ENCODE measurements around the gene ARHGDIG.
"Not testable (repeated sequence)": the region's sequence is repeated elsewhere in the genome, so short reads cannot be mapped to it uniquely, and the experiment has no call there.

ARHGDIG gene

GRCh38 chr16:301950-302349 lies 21.6 kb downstream of the ARHGDIG start:
- DNase-seq = no peak

DNA sequence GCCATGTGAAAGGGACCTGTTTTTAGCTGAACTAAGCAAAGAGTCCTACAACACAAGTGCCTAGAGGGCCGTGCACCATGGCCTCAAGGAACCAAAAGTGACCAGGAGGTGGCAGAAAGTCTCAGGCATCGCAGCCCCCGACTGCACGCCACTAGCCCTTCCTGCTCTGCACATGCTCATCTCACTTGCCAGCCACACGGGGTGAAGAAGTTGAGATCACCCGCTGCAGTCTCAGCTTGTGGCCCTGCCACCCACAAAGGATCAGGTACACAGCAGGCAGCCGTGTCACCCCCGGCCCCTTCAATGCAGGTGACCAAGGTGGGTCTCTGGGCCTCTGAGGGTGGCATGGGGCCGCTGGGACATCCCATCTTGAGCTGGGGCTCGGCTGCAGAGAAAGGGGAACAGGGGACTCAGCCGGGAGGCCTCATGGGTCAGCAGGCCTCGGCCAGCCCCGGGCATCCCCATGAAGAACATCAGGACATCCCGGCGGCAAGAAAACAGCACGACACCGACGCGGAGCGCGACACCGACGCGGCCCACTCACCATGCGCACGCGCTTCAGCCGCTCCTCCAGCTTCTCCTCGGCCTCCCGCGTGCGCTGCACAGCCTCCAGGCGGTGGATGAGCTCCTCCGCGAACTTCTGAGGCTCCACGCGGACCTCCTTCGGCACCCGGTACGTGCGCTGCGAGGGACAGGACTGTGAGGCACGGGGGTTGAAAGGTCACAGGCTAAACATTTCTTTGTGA lies 23.5 kb downstream of the ARHGDIG start:
- no peak for DNase-seq

- DNase-seq = peak; percentile 92
Measured at GRCh38 chr16:305916-306626, 25.7 kb downstream of the ARHGDIG start.

- DNase-seq = peak; percentile 22
Measured at GRCh38 chr16:306911-307370, 26.6 kb downstream of the ARHGDIG start.

DNA sequence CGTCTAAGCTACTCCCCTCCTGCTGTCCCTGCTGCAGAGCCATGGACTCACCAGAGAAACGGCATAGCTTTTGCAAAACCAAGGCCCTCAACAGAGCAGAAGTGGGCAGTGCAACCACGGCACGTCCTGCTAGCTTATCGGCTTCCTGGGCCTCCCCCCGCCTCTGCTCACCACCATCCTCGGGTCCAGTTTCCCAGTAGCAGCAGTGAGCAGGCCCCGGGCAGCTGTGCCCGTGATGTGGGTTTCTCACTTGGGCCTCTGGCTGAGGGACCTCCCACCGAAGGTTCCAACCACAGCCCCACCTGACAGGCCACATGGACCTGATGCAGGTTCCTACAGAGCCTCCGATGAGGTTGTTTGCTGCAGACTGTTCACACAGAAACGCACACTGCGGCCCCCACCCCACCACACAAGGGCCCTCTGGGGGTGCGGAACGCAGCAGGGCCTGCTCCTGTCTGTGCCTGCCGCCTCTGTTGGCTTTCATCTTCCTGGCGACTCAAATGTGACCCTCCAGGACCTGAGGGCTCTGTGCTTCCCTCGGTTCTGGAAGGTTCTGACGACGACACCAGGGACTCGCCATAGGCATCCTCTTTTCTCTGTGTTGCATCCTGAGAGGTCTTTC lies 27.4 kb downstream of the ARHGDIG start:
- no peak for DNase-seq

DNA sequence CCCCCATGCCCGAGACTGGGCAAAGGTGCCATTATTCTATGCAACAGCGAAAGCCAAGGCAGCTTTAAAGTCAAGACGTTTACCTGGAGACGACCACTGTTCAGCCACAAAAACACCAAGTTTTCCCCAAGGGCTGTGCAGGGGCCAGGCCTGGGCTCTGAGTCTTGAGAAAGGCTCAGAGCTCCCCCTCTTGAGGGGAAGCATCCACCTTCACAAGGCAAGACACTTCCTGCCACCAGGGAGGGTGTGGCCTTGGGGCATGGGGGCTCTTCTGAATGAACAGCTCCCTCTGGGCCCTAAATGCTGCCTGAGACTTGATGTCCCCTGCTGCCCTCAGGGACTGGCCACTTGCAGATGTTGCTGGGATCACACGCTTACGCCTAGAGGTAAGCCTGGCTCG lies 29.1 kb downstream of the ARHGDIG start:
- DNase-seq = no peak

DNA sequence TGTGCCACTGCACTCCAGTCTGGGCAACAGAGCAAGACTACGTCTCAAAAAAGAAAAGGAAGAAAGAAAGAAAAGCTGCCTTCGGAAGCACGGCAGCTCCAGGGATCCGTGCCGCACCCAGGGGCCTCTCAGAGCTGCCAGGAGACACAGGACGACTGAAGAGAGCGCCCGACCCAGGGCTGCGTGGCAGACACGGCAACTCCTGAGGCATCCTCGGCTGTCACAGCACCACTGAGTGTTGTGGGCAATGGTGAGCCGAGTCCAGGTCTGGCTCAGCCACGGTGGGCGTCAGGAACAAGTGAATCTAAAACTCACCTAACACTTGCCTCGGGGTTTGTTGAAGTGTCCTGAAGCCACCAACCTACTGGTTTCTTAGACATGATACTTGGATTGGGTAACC lies 31.3 kb downstream of the ARHGDIG start:
- no peak for DNase-seq

DNA sequence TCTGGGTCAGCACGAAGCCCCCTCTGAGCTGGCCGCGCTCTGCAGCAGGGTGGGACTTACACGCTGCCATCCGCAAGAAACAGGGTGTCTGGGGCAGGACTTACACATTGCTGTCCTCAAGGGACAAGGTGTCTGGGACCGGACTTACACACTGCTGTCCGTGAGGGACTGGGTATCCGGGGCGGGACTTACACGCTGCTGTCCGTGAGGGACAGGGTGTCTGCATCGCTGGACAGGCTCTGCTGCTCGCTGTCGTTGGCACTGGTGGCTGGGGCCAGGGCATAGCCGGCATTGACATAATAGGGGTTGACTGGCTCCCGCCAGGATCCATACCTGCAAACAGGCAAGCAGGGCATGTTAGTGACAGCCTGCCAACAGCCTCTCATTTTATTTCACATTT lies 34.0 kb downstream of the ARHGDIG start:
- DNase-seq = no peak

- peak; percentile 69 for DNase-seq
Measured at GRCh38 chr16:314795-315299, 34.5 kb downstream of the ARHGDIG start.

DNA sequence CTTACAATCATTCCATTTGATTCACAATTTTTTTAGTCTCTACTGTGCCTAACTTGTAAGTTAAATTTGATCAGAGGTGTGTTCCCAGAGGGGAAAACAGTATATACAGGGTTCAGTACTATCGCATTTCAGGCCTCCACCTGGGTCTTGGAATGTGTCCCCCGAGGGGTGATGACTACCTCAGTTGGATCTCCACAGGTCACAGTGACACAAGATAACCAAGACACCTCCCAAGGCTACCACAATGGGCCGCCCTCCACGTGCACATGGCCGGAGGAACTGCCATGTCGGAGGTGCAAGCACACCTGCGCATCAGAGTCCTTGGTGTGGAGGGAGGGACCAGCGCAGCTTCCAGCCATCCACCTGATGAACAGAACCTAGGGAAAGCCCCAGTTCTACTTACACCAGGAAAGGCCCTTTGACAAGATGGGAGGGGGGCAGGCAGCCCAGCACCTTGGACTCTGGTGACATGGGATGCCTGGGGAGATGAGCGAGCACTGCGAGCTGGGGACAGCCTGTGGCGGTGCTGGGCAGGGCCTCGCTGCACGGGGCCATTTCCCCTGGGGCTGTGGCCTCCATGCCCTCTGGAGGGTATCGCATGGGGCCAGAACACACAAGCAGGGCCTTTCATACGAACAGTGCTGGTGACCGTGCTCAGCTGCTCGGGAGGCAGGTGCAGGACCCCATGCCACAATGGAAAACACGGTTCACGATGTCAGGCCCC lies 36.5 kb downstream of the ARHGDIG start:
- DNase-seq = peak; percentile 1

DNA sequence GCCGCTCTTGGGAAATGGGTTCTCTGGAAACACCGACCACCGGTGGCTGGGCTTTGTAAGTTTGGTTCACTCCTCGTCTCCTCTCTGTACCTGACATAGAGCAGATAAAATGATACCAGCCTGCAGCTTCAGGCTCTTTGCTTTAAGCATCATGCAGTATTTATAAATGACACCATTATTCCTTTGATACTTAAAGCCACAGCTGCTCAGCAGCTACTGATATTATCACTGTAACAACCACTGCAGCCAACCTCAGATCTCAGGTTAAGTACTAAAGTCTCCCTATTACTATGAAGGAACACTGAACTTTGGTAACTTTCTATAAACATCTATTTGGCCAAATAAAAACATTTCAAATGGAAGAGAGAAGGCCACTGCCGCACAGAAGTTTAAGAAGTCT lies 37.2 kb downstream of the ARHGDIG start:
- DNase-seq = no peak

- no peak for DNase-seq
Measured at GRCh38 chr16:318628-319027, 38.2 kb downstream of the ARHGDIG start.

DNA sequence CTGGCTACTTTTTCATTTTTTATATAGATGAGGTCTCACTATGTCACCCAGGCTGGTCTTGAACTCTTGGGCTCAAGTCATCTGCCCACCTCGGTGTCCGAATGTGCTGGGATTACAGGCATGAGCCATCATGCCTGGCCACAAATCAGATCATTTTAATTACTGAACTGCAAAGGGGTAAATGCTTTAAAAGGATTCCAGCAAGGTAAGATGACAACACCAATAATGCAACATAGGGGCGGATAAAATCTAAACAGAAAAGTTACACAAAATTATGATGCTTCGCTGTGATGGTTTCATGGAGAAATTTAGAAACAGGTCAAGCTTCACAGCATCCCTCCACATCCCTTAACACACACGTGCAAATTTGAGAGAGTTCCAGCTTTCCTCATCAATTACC lies 39.8 kb downstream of the ARHGDIG start:
- no peak for DNase-seq

DNA sequence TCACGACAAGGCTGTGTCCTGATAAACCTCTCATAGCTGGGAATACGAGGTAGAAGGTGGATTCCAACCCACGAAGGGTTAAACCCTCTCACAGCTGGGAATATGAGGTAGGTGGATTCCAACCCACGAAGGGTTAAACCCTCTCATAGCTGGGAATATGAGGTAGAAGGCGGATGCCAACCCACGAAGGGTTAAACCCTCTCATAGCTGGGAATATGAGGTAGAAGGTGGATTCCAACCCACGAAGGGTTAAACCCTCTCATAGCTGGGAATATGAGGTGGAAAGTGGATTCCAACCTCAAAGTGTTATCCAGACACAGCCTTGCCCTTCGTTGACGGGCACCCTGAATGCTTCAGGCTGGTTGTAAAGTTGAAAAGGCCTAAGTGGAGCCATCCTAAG lies 41.1 kb downstream of the ARHGDIG start:
- no peak for DNase-seq

GRCh38 chr16:322476-323143 lies 42.2 kb downstream of the ARHGDIG start:
- DNase-seq = no peak

GRCh38 chr16:324201-324450 lies 43.7 kb downstream of the ARHGDIG start:
- DNase-seq = no peak

GRCh38 chr16:324451-325334 lies 44.3 kb downstream of the ARHGDIG start:
- DNase-seq = no peak

DNA sequence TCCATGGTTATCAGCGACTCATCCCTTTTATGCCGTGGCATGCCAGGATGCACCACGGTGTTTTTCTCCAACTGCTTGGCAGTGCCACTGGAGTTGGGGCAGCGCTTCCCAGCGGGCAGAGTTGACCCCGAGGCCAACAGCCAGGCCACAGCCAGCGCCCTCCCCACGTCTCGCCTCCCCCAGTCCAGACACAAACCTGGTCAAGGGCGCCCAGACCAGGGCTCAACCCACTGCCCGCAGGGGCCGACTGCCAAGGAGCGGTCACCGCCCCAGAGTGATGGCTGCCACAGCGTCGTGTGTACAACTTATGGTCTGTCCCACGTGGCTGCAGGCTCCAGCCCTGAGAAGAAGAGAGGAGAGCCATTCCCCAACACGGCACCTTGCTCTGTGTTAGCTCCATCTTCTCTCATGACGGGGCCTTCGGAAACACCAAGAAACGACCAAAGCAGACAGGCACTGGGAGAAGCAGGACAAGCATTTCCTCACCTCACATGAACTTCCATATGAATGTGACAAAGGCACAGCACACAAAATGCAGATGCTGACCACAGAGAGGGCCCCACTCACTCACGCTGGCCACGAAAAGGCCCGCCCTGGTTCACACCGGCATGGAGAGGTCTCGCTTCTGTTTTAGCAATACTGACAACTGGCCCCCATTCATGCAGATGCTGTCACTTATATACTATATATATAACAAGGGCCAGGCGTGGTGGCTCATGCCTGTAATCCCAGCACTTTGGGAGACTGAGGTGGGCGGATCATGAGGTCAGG lies 45.2 kb downstream of the ARHGDIG start:
- no peak for DNase-seq

- DNase-seq = no peak
Measured at GRCh38 chr16:330741-331140, 50.4 kb downstream of the ARHGDIG start.

- DNase-seq = not testable (repeated sequence)
Measured at GRCh38 chr16:331181-331814, 50.9 kb downstream of the ARHGDIG start.

All from NCI-H2171 treated with DMSO at 0.1 percent for 48 hours (cell line).